DOHH2 (cell line): Measurements from ENCODE around the gene CFAP61.

Experiments
- EZH2phosphoT487 ChIP-seq: fragments of 200-600 bp; sonication (generic); IDR thresholded peaks from 2 replicates; pipeline ENCODE4 v1.6.1; 2017; ENCODE audit warnings: borderline replicate concordance, mild to moderate bottlenecking, antibody characterized with exemption, low read length, moderate library complexity, mixed read lengths
- TF ChIP-seq, protein P1 (sequence below): fragments of 200-600 bp; sonication (generic); IDR thresholded peaks from one replicate; pipeline ENCODE4 v1.5.1; 2014; ENCODE audit warnings: antibody characterized with exemption, mild to moderate bottlenecking, low read depth, low read length; ENCODE audit not compliant: poor library complexity, severe bottlenecking

DNA sequence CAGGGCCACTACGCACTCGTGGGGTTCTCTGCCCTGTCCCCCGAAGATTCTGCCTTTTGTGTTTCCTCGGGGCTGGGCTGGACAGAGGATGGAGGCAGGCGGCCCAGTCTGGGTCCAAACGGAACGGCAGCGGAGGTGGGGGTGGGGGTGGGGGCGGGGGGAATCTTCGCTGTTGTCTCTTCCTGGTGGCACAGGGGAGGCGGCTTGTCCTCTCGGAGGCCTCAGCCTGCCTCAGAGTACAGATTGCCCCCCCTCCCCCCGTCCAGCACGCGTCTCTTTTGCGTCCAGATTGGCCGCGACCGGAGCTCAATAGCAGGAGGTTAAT is 314.2 kb downstream of the CFAP61 start:
- TF ChIP-seq, protein P1, sequence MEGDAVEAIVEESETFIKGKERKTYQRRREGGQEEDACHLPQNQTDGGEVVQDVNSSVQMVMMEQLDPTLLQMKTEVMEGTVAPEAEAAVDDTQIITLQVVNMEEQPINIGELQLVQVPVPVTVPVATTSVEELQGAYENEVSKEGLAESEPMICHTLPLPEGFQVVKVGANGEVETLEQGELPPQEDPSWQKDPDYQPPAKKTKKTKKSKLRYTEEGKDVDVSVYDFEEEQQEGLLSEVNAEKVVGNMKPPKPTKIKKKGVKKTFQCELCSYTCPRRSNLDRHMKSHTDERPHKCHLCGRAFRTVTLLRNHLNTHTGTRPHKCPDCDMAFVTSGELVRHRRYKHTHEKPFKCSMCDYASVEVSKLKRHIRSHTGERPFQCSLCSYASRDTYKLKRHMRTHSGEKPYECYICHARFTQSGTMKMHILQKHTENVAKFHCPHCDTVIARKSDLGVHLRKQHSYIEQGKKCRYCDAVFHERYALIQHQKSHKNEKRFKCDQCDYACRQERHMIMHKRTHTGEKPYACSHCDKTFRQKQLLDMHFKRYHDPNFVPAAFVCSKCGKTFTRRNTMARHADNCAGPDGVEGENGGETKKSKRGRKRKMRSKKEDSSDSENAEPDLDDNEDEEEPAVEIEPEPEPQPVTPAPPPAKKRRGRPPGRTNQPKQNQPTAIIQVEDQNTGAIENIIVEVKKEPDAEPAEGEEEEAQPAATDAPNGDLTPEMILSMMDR, result no peak
- no peak for TF ChIP-seq EZH2phosphoT487
